K562 (cell line): ENCODE results near the gene AS3MT. TPM values are rescaled to one million over a fixed set of nuclear protein-coding genes. Genes with fewer than 3 reads are reported as not detected.

Experiments used
- CCAR2 ChIP-seq: fragments of 200-400 bp; formaldehyde crosslinking; IDR thresholded peaks from 2 replicates; pipeline ENCODE4 v1.6.1; 2017; ENCODE audit warnings: mild to moderate bottlenecking, low read depth, low read length
- COPS2 ChIP-seq: fragments of 450-650 bp; conservative IDR thresholded peaks from 2 replicates; pipeline ENCODE4 v1.6.1; 2016; ENCODE audit warnings: mild to moderate bottlenecking, moderate library complexity
- ETS1 ChIP-seq: conservative IDR thresholded peaks from 2 replicates; pipeline ENCODE4 v1.6.1; 2011; ENCODE audit warnings: low read depth, mild to moderate bottlenecking, low read length; ENCODE audit not compliant: control insufficient read depth
- ETV6 ChIP-seq, 3 experiments: fragments of 150-350 bp in 1 of 3; sonication (generic) in 1 of 3; formaldehyde crosslinking in 1 of 3; IDR thresholded peaks; 2 replicates each; pipeline versions ENCODE4 v1.6.1 to v1.8.0; 2014 to 2022; ENCODE audit warnings: borderline replicate concordance in 2 of 3, low read depth in 2 of 3, antibody characterized with exemption in 1 of 3, low read length in 1 of 3, mild to moderate bottlenecking in 1 of 3, missing genetic modification reagents in 1 of 3
- FIP1L1 ChIP-seq: fragments of 200-400 bp; formaldehyde crosslinking; IDR thresholded peaks from 2 replicates; pipeline ENCODE4 v1.6.1; 2018; ENCODE audit warnings: mild to moderate bottlenecking, low read depth, low read length; ENCODE audit not compliant: poor library complexity, severe bottlenecking
- FUS ChIP-seq: fragments of 200-400 bp; formaldehyde crosslinking; optimal IDR thresholded peaks from 2 replicates; pipeline ENCODE3; 2017; ENCODE audit warnings: low read depth, low read length
- GABPB1 ChIP-seq: sonication (generic); formaldehyde crosslinking; IDR thresholded peaks from 2 replicates; pipeline ENCODE4 v1.8.0; 2022; ENCODE audit warnings: mild to moderate bottlenecking, missing genetic modification reagents
- GABPB2 ChIP-seq: fragments of 250-450 bp; sonication (Bioruptor Pico); conservative IDR thresholded peaks from 2 replicates; pipeline ENCODE4 v1.5.1; 2021; ENCODE audit warnings: mild to moderate bottlenecking
- HLTF ChIP-seq: fragments of 450-650 bp; IDR thresholded peaks from 2 replicates; pipeline ENCODE4 v1.6.1; 2016
- MEF2D ChIP-seq: conservative IDR thresholded peaks from 2 replicates; pipeline ENCODE4 v1.6.1; 2016; ENCODE audit warnings: low read depth, missing genetic modification characterization, missing compliant biosample characterization
- NELFE ChIP-seq: IDR thresholded peaks from 2 replicates; pipeline ENCODE4 v1.6.1; 2011; ENCODE audit warnings: mild to moderate bottlenecking; ENCODE audit not compliant: insufficient read depth, insufficient read length
- NFE2 ChIP-seq: IDR thresholded peaks from 2 replicates; pipeline ENCODE4 v1.6.1; 2014; ENCODE audit warnings: antibody characterized with exemption, low read depth
- NFE2L1 ChIP-seq: fragments of 450-650 bp; IDR thresholded peaks from 2 replicates; pipeline ENCODE4 v1.6.1; 2016; ENCODE audit warnings: missing genetic modification characterization, low read depth, mild to moderate bottlenecking, missing compliant biosample characterization, moderate library complexity, borderline replicate concordance
- NR1H2 ChIP-seq: sonication (generic); formaldehyde crosslinking; IDR thresholded peaks from 2 replicates; pipeline ENCODE4 v1.4.0; 2020; ENCODE audit warnings: mild to moderate bottlenecking, missing genetic modification reagents
- PHF20 ChIP-seq: fragments of 450-650 bp; IDR thresholded peaks from 2 replicates; pipeline ENCODE4 v1.6.1; 2018; ENCODE audit not compliant: partially characterized antibody
- POLR2AphosphoS5 ChIP-seq: IDR thresholded peaks from 2 replicates; pipeline ENCODE4 v1.6.1; 2011; ENCODE audit warnings: mild to moderate bottlenecking, low read depth, low read length, moderate library complexity; ENCODE audit not compliant: control insufficient read depth, insufficient read depth
- SP2 ChIP-seq: IDR thresholded peaks from 2 replicates; pipeline ENCODE4 v1.6.1; 2011; ENCODE audit warnings: mild to moderate bottlenecking, low read depth, low read length, moderate library complexity; ENCODE audit not compliant: poor library complexity, severe bottlenecking; ENCODE audit errors: extremely low read depth
- STAG1 ChIP-seq: sonication (generic); formaldehyde crosslinking; IDR thresholded peaks from 2 replicates; pipeline ENCODE4 v1.5.0; 2020; ENCODE audit warnings: missing genetic modification reagents, borderline replicate concordance
- TAF15 ChIP-seq: fragments of 200-400 bp; formaldehyde crosslinking; IDR thresholded peaks from 2 replicates; pipeline ENCODE4 v1.6.1; 2017; ENCODE audit warnings: mild to moderate bottlenecking, low read depth, low read length, moderate library complexity
- TBP ChIP-seq: optimal IDR thresholded peaks from 2 replicates; pipeline ENCODE3; 2011; ENCODE audit warnings: low read depth, low read length, improper control_type of control experiment
- TFAM ChIP-seq: fragments of 250-450 bp; sonication (Bioruptor Pico); conservative IDR thresholded peaks from 2 replicates; pipeline ENCODE4 v1.5.0; 2021; ENCODE audit warnings: mild to moderate bottlenecking, moderate library complexity
- U2AF1 ChIP-seq: fragments of 200-400 bp; formaldehyde crosslinking; optimal IDR thresholded peaks from 2 replicates; pipeline ENCODE3; 2017; ENCODE audit warnings: mild to moderate bottlenecking, low read depth, low read length, moderate library complexity
- XRCC3 ChIP-seq: fragments of 450-650 bp; IDR thresholded peaks from 2 replicates; pipeline ENCODE4 v1.6.1; 2017; ENCODE audit warnings: mild to moderate bottlenecking, moderate library complexity
- ZNF174 ChIP-seq: fragments of 250-450 bp; sonication (Bioruptor Pico); IDR thresholded peaks from 2 replicates; pipeline ENCODE4 v1.4.0; 2020; ENCODE audit warnings: mild to moderate bottlenecking
- ZNF778 ChIP-seq: fragments of 450-650 bp; formaldehyde crosslinking; IDR thresholded peaks from 2 replicates; pipeline ENCODE4 v1.4.0; 2020; ENCODE audit warnings: mild to moderate bottlenecking, moderate library complexity
- ZSCAN32 ChIP-seq: fragments of 450-650 bp; formaldehyde crosslinking; IDR thresholded peaks from 2 replicates; pipeline ENCODE4 v1.4.0; 2020; ENCODE audit warnings: mild to moderate bottlenecking, moderate library complexity
- polyA plus RNA-seq, 8 experiments: library from polyadenylated mRNA; depleted of rRNA in 4 of 8; stranded (reverse) in 5 of 8; unstranded in 3 of 8; fragments of >200 nt; fragmentation: Nextera tagmentation in 2 of 8; fragmentation: Illumina TruSeq in 1 of 8; extraction: Ambion mirVana in 2 of 8; extraction: Trizol in 1 of 8; gene quantifications; 2 replicates each; pipeline versions ENCODE4 v1.2.1 to v1.2.3, GENCODE V29; 2011 to 2014; ENCODE audit warnings: inconsistent platforms in 1 of 8, missing spikeins in 1 of 8
- total RNA-seq, 7 experiments: library from RNA; depleted of rRNA in 6 of 7; stranded (reverse); fragments of >200 nt in 6 of 7; fragmentation: Illumina TruSeq in 2 of 7; extraction: Trizol in 2 of 7; gene quantifications; 2 replicates each; pipeline versions ENCODE4 v1.2.1 to v1.2.3, GENCODE V29; 2011 to 2021; ENCODE audit warnings: low replicate concordance in 1 of 7
- TF ChIP-seq, protein P1 (sequence below): fragments of 450-650 bp; IDR thresholded peaks from 2 replicates; pipeline ENCODE4 v1.6.1; 2018; ENCODE audit warnings: mild to moderate bottlenecking, low read depth; ENCODE audit not compliant: partially characterized antibody

The AS3MT gene
- total and polyA plus RNA-seq, 9 of the 15 experiments (the other 6 are each of a cell fraction or from before 2014, with no cell fraction given), result 0.04 to 0.33 (median 0.19) TPM; not detected in 2

DNA sequence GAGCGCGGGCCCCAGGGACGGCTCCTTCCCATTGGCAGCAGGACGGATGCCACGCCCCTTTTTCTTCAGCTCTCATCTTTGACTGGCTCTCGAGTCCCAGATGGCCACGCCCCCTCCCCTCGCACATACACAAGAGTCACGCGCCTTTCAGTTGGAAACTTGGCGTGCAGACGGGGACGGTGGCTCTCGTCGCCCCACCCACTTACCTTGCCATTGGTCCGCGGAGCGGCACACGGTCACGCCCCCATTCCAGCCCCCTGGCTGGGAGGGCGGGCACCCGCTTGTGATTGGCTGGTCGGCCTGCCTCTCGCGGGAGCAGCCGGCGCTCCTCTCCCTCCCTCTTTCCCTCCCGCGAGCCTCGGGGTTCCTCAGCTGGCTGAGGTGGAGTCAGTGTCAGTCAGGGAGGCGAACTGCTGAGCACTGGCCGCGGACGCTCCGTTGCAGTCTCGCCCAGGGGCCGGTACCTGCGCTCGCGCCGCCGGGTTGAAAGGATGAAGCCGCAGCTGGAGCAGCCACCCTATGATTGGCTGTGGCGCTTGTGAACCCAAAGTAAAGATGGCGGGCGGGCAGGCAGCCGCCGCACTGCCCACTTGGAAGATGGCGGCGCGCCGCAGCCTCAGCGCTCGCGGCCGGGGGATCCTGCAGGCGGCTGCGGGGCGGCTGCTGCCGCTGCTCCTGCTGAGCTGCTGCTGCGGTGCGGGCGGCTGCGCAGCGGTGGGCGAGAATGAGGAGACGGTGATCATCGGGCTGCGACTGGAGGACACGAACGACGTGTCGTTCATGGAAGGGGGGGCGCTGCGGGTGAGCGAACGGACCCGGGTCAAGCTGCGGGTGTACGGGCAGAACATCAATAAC lies 48.9 kb downstream of the AS3MT start, which contains the start of gene CNNM2 (continued):
- TF ChIP-seq SP2 (peak; percentile 48), ETV6 (IDR thresholded peaks at IDR 0.05; ENCODE audit: borderline replicate concordance in 1 of 2, low read depth in 2 of 2, low read length in 1 of 2) (no peak), ETV6 (CRISPR knock-in tag; IDR thresholded peaks at IDR 0.05; ENCODE audit: borderline replicate concordance) (no peak), XRCC3 (no peak), POLR2AphosphoS5 (peak; percentile 44; the same call in 1 of the 2 replicates), ZNF174 (CRISPR knock-in tag) (no peak), NR1H2 (CRISPR knock-in tag) (no peak), FUS (peak; percentile 31), FIP1L1 (no peak), GABPB2 (no peak), NFE2 (no peak), STAG1 (no peak), TFAM (CRISPR knock-in tag) (no peak), U2AF1 (no peak), CCAR2 (no peak), TBP (peak; percentile 84), ZSCAN32 (no peak), MEF2D (tag) (no peak), ZNF778 (CRISPR knock-in tag) (no peak), NFE2L1 (tag) (no peak), HLTF (no peak), ETS1 (0 out of 2 replicates have a peak, but pooled peaks have one; percentile 59), PHF20 (no peak), TAF15 (no peak), GABPB1 (CRISPR knock-in tag) (peak; percentile 37; the same call in 1 of the 2 replicates), COPS2 (no peak), NELFE (no peak)
- TF ChIP-seq, protein P1, sequence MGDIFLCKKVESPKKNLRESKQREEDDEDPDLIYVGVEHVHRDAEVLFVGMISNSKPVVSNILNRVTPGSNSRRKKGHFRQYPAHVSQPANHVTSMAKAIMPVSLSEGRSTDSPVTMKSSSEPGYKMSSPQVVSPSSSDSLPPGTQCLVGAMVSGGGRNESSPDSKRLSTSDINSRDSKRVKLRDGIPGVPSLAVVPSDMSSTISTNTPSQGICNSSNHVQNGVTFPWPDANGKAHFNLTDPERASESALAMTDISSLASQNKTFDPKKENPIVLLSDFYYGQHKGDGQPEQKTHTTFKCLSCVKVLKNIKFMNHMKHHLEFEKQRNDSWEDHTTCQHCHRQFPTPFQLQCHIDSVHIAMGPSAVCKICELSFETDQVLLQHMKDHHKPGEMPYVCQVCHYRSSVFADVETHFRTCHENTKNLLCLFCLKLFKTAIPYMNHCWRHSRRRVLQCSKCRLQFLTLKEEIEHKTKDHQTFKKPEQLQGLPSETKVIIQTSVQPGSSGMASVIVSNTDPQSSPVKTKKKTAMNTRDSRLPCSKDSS, result no peak
